ENCODE results near the gene ZNF189. TPM values are rescaled to one million over a fixed set of nuclear protein-coding genes. Genes with fewer than 3 reads are reported as not detected.

Gene ZNF189
- total RNA-seq, 1 experiment from 2014 or later = 15.8 TPM

DNA sequence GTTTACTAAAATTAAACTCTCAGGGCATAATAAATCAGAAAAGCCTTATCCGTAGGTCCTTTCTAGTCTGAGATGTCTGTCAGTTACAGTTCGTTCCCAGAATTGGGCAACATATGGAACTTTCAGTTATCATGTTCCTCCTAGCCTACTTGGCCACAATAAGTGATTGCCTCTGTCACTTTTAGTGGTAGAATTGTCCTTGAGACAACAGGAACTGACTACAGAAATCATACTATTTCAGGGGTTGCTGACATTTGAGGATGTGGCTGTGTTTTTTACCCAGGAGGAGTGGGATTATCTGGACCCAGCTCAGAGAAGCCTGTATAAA lies 956 bp downstream of the ZNF189 start:
- H3K9ac ChIP-seq (ENCODE audit: extremely low read depth, insufficient read length, low read length) = no peak overlapping the region

More for the DNA sequence above, 956 bp downstream of the ZNF189 start:
- Histone ChIP-seq H3K23ac (ENCODE audit: insufficient read length, low read depth, low read length) (no peak overlapping the region), H2AFZ (ENCODE audit: low read length) (no peak overlapping the region), H2BK120ac (ENCODE audit: low read depth, low read length, poor library complexity, severe bottlenecking) (no peak overlapping the region), H3K27ac (ENCODE audit: insufficient read length, low read depth, low read length) (no peak overlapping the region), H2BK5ac (ENCODE audit: insufficient read length, low read length) (no peak overlapping the region), H3K4me1 (ENCODE audit: insufficient read depth, low read length) (no peaks in the 10 kb centered on the region), H2AK5ac (ENCODE audit: insufficient read length, low read length) (no peak overlapping the region), H3K4me2 (ENCODE audit: insufficient read depth, insufficient read length, low read length) (peak overlapping the region; percentile 60), H3K79me2 (ENCODE audit: insufficient read depth, low read length) (peaks cover 23% of the 10 kb centered on the region; the same call in 1 of the 2 replicates), H3K14ac (ENCODE audit: insufficient read depth, low read length) (no peak overlapping the region), H3K18ac (ENCODE audit: insufficient read length, low read depth, low read length) (no peak overlapping the region), H3K9me3 (ENCODE audit: control insufficient read depth, low read depth, low read length) (no peaks in the 10 kb centered on the region), H3K79me1 (ENCODE audit: insufficient read depth, low read depth, low read length, poor library complexity, severe bottlenecking) (peaks cover 7% of the 10 kb centered on the region), H3T11ph (ENCODE audit: low read length) (no peak overlapping the region), H3K56ac (ENCODE audit: insufficient read length, low read depth, low read length) (no peak overlapping the region), H2BK12ac (ENCODE audit: insufficient read length, low read depth, low read length) (no peak overlapping the region), H4K20me1 (ENCODE audit: control insufficient read depth, insufficient read depth, insufficient read length) (peaks cover 2% of the 10 kb centered on the region), H4K8ac (replicated peaks; ENCODE audit: insufficient read length, low read depth, low read length) (no peak overlapping the region), H3K4ac (ENCODE audit: low read depth, low read length) (no peak overlapping the region), H3K23me2 (ENCODE audit: insufficient read length, low read depth, low read length, poor library complexity, severe bottlenecking) (peaks cover 3% of the 10 kb centered on the region), H4K91ac (ENCODE audit: insufficient read length, low read depth, low read length) (no peak overlapping the region), H2BK20ac (ENCODE audit: low read depth, low read length, poor library complexity, severe bottlenecking) (no peak overlapping the region), H4K5ac (ENCODE audit: insufficient read length, low read depth, low read length) (no peak overlapping the region), H3K27me3 (ENCODE audit: insufficient read depth, low read length) (no peaks in the 10 kb centered on the region), H2BK15ac (ENCODE audit: low read depth, low read length) (no peak overlapping the region)
- H3K4me1 Mint-ChIP-seq = peaks cover 18 to 20% of the 10 kb centered on the region in 2 experiments
- H3K36me3 Mint-ChIP-seq (ENCODE audit: insufficient read depth in 1 of 3, low read depth in 3 of 3) = peaks cover 67 to 75% (median 71%) of the 10 kb centered on the region in 3 experiments
- DNase-seq = no peak
- WGBS (ENCODE audit: extremely low coverage, insufficient read length, low lambda C conversion rate) = no CpG with 5 or more reads among the region's 2 CpGs
- peaks cover 14 to 27% of the 10 kb centered on the region in 2 experiments for H3K9me3 Mint-ChIP-seq
- TF ChIP-seq, protein P1, sequence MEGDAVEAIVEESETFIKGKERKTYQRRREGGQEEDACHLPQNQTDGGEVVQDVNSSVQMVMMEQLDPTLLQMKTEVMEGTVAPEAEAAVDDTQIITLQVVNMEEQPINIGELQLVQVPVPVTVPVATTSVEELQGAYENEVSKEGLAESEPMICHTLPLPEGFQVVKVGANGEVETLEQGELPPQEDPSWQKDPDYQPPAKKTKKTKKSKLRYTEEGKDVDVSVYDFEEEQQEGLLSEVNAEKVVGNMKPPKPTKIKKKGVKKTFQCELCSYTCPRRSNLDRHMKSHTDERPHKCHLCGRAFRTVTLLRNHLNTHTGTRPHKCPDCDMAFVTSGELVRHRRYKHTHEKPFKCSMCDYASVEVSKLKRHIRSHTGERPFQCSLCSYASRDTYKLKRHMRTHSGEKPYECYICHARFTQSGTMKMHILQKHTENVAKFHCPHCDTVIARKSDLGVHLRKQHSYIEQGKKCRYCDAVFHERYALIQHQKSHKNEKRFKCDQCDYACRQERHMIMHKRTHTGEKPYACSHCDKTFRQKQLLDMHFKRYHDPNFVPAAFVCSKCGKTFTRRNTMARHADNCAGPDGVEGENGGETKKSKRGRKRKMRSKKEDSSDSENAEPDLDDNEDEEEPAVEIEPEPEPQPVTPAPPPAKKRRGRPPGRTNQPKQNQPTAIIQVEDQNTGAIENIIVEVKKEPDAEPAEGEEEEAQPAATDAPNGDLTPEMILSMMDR (conservative IDR thresholded peaks at IDR 0.05) = no peak
- H3K4me3 Mint-ChIP-seq = peak overlapping the region; percentile 97 to 98
- H3K27me3 Mint-ChIP-seq (ENCODE audit: low read depth) = no peaks in the 10 kb centered on the region
- no peak overlapping the region for H3K27ac Mint-ChIP-seq
